GM12878 (cell line): ENCODE results near the gene ITPKA. TPM values are rescaled to one million over a fixed set of nuclear protein-coding genes. Genes with fewer than 3 reads are reported as not detected.

ENCODE experiments used
- ATAC-seq: fragments of 200-7000 bp; cut with Tn5 transposase; 3 replicates; pipeline ENCODE4 v1.9.1; 2020; ENCODE audit warnings: mild to moderate bottlenecking, moderate library complexity
- BruUV-seq: library from RNA; stranded (reverse); fragments of 400-500 nt; replicated peaks from 2 replicates; lab custom pipeline; 2021; lab: Mats Ljungman, UMichigan
- CTCF ChIA-PET: fragments of 300-600 bp; sonication (Branson Sonifier 250); formaldehyde crosslinking; extraction: SDS; loops from one replicate; lab custom pipeline; 2021; ENCODE audit warnings: inconsistent platforms; lab: Yijun Ruan, JAX
- POLR2A ChIA-PET: fragments of 350-600 bp; formaldehyde crosslinking; extraction: SDS; loops from one replicate; lab custom pipeline; 2021; ENCODE audit warnings: inconsistent platforms; lab: Charles Lee
- RAD21 ChIA-PET: fragments of 300-600 bp; sonication (Branson Sonifier 250); formaldehyde crosslinking; loops from one replicate; lab custom pipeline; 2023; ENCODE audit warnings: antibody characterized with exemption; ENCODE audit not compliant: unreplicated experiment; lab: Charles Lee
- SMC1A ChIA-PET: fragments of 300-600 bp; sonication (Branson Sonifier 250); formaldehyde crosslinking; loops from one replicate; lab custom pipeline; 2023; ENCODE audit not compliant: unreplicated experiment, uncharacterized antibody; lab: Charles Lee
- DNase-seq: peaks from one replicate; pipeline ENCODE4 v3.0.0-alpha.2; 2011; ENCODE audit warnings: low read depth, low spot score
- FAIRE-seq: peaks from 3 replicates; lab custom pipeline; 2011; peaks lifted over from hg19 to GRCh38; lab: Jason Lieb, UNC
- H2AFZ ChIP-seq: 2 replicates; pipeline ENCODE4 v1.6.0; 2011; ENCODE audit warnings: low read depth, low read length, control low read depth; ENCODE audit not compliant: control insufficient read depth
- H3K27ac ChIP-seq: 2 replicates; pipeline ENCODE4 v1.5.1; 2011; ENCODE audit warnings: control low read depth; ENCODE audit not compliant: control insufficient read depth, insufficient read depth
- H3K27me3 ChIP-seq, 2 experiments: replicated peaks in 1 of 2; 2 replicates each; pipeline versions ENCODE4 v1.6.0 to v1.6.1; 2011; ENCODE audit warnings: low read length in 1 of 2; ENCODE audit not compliant: control insufficient read depth in 2 of 2, insufficient read depth in 2 of 2
- H3K36me3 ChIP-seq, 2 experiments: 2 replicates each; pipeline ENCODE4 v1.5.1; 2011; ENCODE audit warnings: low read length in 1 of 2; ENCODE audit not compliant: control insufficient read depth in 2 of 2, insufficient read depth in 2 of 2
- H3K4me1 ChIP-seq: 2 replicates; pipeline ENCODE4 v1.6.1; 2011; ENCODE audit warnings: mild to moderate bottlenecking, low read length, moderate library complexity, mixed read lengths; ENCODE audit not compliant: control insufficient read depth, insufficient read depth
- H3K4me2 ChIP-seq: 2 replicates; pipeline ENCODE4 v1.6.0; 2011; ENCODE audit warnings: control low read depth; ENCODE audit not compliant: control insufficient read depth, insufficient read depth
- H3K4me3 ChIP-seq: fragments of 200-600 bp; sonication (generic); 2 replicates; pipeline ENCODE4 v1.5.1; 2016
- H3K79me2 ChIP-seq: 2 replicates; pipeline ENCODE4 v1.6.0; 2011; ENCODE audit warnings: low read length; ENCODE audit not compliant: control insufficient read depth, insufficient read depth
- H3K9ac ChIP-seq: 2 replicates; pipeline ENCODE4 v1.8.0; 2011; ENCODE audit warnings: low read length, control low read depth, mixed read lengths; ENCODE audit not compliant: control insufficient read depth, insufficient read depth
- H3K9me3 ChIP-seq: replicated peaks from 3 replicates; pipeline ENCODE4 v1.5.1; 2011; ENCODE audit warnings: mild to moderate bottlenecking, low read length; ENCODE audit not compliant: control insufficient read depth, insufficient read depth
- H4K20me1 ChIP-seq: 2 replicates; pipeline ENCODE4 v1.6.0; 2011; ENCODE audit not compliant: control insufficient read depth, insufficient read depth
- BCL11A ChIP-seq: IDR thresholded peaks from 2 replicates; pipeline ENCODE4 v1.6.1; 2011; ENCODE audit warnings: low read depth, low read length
- CREB1 ChIP-seq: IDR thresholded peaks from 2 replicates; pipeline ENCODE4 v1.6.1; 2012; ENCODE audit warnings: low read depth, mild to moderate bottlenecking, inconsistent platforms
- CREM ChIP-seq: IDR thresholded peaks from 2 replicates; pipeline ENCODE4 v1.6.1; 2014; ENCODE audit warnings: antibody characterized with exemption, low read depth
- EED ChIP-seq: sonication (generic); IDR thresholded peaks from 2 replicates; pipeline ENCODE4 v1.6.1; 2016; ENCODE audit warnings: antibody characterized with exemption, low read depth
- ETV6 ChIP-seq, 2 experiments: fragments of 450-650 bp in 1 of 2; IDR thresholded peaks in 1 of 2; conservative IDR thresholded peaks in 1 of 2; 2 replicates each; pipeline ENCODE4 v1.6.1; 2014; ENCODE audit warnings: antibody characterized with exemption in 1 of 2, borderline replicate concordance in 1 of 2, low read depth in 1 of 2, mild to moderate bottlenecking in 1 of 2, moderate library complexity in 1 of 2
- FOXM1 ChIP-seq: IDR thresholded peaks from 2 replicates; pipeline ENCODE4 v1.6.1; 2012; ENCODE audit warnings: low read depth, mild to moderate bottlenecking, inconsistent platforms, low read length, moderate library complexity
- GABPA ChIP-seq: IDR thresholded peaks from 2 replicates; pipeline ENCODE4 v1.6.1; 2014; ENCODE audit warnings: antibody characterized with exemption, low read depth, mild to moderate bottlenecking, inconsistent platforms
- IKZF1 ChIP-seq: fragments of 450-650 bp; conservative IDR thresholded peaks from 2 replicates; pipeline ENCODE4 v1.6.1; 2017; ENCODE audit warnings: antibody characterized with exemption, mild to moderate bottlenecking
- IKZF2 ChIP-seq, 2 experiments: fragments of 450-650 bp; IDR thresholded peaks; 2 replicates each; pipeline ENCODE4 v1.6.1; 2017; ENCODE audit warnings: mild to moderate bottlenecking in 2 of 2, moderate library complexity in 2 of 2
- IRF4 ChIP-seq: IDR thresholded peaks from 2 replicates; pipeline ENCODE4 v1.6.1; 2011; ENCODE audit warnings: low read depth, low read length
- JUNB ChIP-seq: IDR thresholded peaks from 2 replicates; pipeline ENCODE4 v1.6.1; 2016; ENCODE audit warnings: antibody characterized with exemption, mild to moderate bottlenecking
- MTA3 ChIP-seq: IDR thresholded peaks from 2 replicates; pipeline ENCODE4 v1.6.1; 2012; ENCODE audit warnings: low read length, inconsistent platforms, borderline replicate concordance
- NFIC ChIP-seq: IDR thresholded peaks from 2 replicates; pipeline ENCODE4 v1.6.1; 2012; ENCODE audit warnings: low read depth, mild to moderate bottlenecking, inconsistent platforms, low read length, moderate library complexity
- RUNX3 ChIP-seq: IDR thresholded peaks from 2 replicates; pipeline ENCODE4 v1.6.1; 2012; ENCODE audit warnings: low read length, inconsistent platforms
- SIN3A ChIP-seq: IDR thresholded peaks from 2 replicates; pipeline ENCODE4 v1.6.1; 2012; ENCODE audit warnings: low read depth, low read length, improper control_type of control experiment
- TCF12 ChIP-seq: IDR thresholded peaks from 2 replicates; pipeline ENCODE4 v1.6.1; 2011; ENCODE audit warnings: low read depth, mild to moderate bottlenecking, low read length
- ZNF274 ChIP-seq: IDR thresholded peaks from one replicate; pipeline ENCODE4 v1.8.0; 2011; ENCODE audit not compliant: insufficient read length, insufficient read depth
- WGBS: methylation state at CpG from one replicate; pipeline ENCODE4 v1.1.6; 2016; ENCODE audit warnings: low lambda C conversion rate; ENCODE audit not compliant: insufficient replicate concordance, insufficient coverage; ENCODE audit errors: missing lambda C conversion rate; 5-methylcytosine and 5-hydroxymethylcytosine counted together
- in situ Hi-C: fragments of 300-500 bp; cut with MboI; formaldehyde crosslinking; loops from 9 replicates; pipeline ENCODE4 v1.14.3; 2018; ENCODE audit warnings: mixed read lengths
- intact Hi-C: fragments of 100-400 bp; cut with micrococcal nuclease; formaldehyde crosslinking; loops from one replicate; pipeline ENCODE4 v1.14.2; 2022; ENCODE audit not compliant: unreplicated experiment
- polyA plus RNA-seq, 11 experiments: library from polyadenylated mRNA; depleted of rRNA in 4 of 11; unstranded in 6 of 11; stranded (reverse) in 5 of 11; fragments of >200 nt; fragmentation: Nextera tagmentation in 4 of 11; fragmentation: Illumina TruSeq in 1 of 11; extraction: Ambion mirVana in 4 of 11; extraction: Trizol in 1 of 11; gene quantifications; 1 replicate in 1 of 11; 2 replicates in 10 of 11; pipeline versions ENCODE4 v1.2.1 to v1.2.3, GENCODE V29; 2011 to 2016; ENCODE audit warnings: inconsistent platforms in 2 of 11, missing spikeins in 2 of 11, low read depth in 1 of 11
- total RNA-seq, 4 experiments: library from RNA; depleted of rRNA in 3 of 4; stranded (reverse); fragments of >200 nt in 3 of 4; fragmentation: Illumina TruSeq in 1 of 4; extraction: Trizol in 1 of 4; gene quantifications; 2 replicates each; pipeline versions ENCODE4 v1.2.1 to v1.2.3, GENCODE V29; 2013 to 2021
- TF ChIP-seq, protein P1 (sequence below): fragments of 450-650 bp; formaldehyde crosslinking; IDR thresholded peaks from 2 replicates; pipeline ENCODE4 v1.4.0; 2022; ENCODE audit warnings: mild to moderate bottlenecking, moderate library complexity

Gene ITPKA
- total and polyA plus RNA-seq, 10 of the 15 experiments (the other 5 are each of a cell fraction or from before 2014, with no cell fraction given) = 0.04 to 1.5 (median 0.49) TPM; not detected in 1

GRCh38 chr15:41489641-41490040 lies 4.0 kb upstream of the ITPKA start:
- POLR2A ChIA-PET = no interaction called here
- intact Hi-C loops (no loop called here), in situ Hi-C loops (no loop called here)

DNA sequence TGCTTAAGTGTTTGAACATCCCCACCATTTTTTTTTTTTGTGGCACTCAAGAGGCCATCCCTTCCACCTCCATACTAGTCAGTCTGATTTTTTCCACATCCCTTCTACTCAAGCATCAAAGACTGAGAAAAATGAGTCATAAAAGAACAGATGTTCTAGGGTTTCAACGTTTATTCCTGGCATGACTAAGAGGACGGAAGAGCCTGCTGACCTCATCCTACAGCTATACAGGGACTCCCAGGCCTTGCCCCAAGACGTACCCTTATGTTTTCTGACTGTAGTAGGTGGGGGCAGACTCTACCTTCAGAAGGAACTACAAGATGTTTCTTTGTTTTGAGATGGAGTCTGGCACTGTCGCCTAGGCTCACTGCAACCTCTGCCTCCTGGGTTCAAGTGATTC lies 3.3 kb upstream of the ITPKA start:
- POLR2A ChIA-PET = no interaction called here
- Histone ChIP-seq H3K4me3 (no peak overlapping the region), H3K27ac (no peak overlapping the region), H4K20me1 (no peaks in the 10 kb centered on the region), H2AFZ (no peak overlapping the region), H3K9me3 (no peaks in the 10 kb centered on the region), H3K9ac (no peak overlapping the region), H3K4me2 (peak overlapping the region; percentile 35; the same call in 1 of the 2 replicates), H3K79me2 (no peaks in the 10 kb centered on the region), H3K4me1 (peaks cover 29% of the 10 kb centered on the region), H3K27me3 (peaks cover 7 to 8% of the 10 kb centered on the region in 2 experiments; a peak in 3 of 4 replicates), H3K36me3 (no peaks in the 10 kb centered on the region)
- no TSS peak for BruUV-seq
- SMC1A ChIA-PET = no interaction called here
- peak; percentile 57 for ATAC-seq
- CTCF ChIA-PET = no interaction called here
- in situ Hi-C loops = no loop called here
- FAIRE-seq = peak; percentile 78
- 18% methylated on average over 4 of the region's 4 CpGs for whole genome bisulfite sequencing
- RAD21 ChIA-PET = no interaction called here
- intact Hi-C loops = no loop called here
- peak; percentile 56 for DNase-seq
- TF ChIP-seq MTA3 (peak; percentile 56; the same call in 1 of the 2 replicates), IKZF1 (peak; percentile 33; the same call in 1 of the 2 replicates), CREB1 (peak; percentile 79), IKZF2 (IDR thresholded peaks at IDR 0.05) (peak; percentile 42 to 58; a peak in 3 of 4 replicates), FOXM1 (peak; percentile 54; the same call in 1 of the 2 replicates), CREM (peak; percentile 70; the same call in 1 of the 2 replicates), GABPA (peak; percentile 63), TCF12 (0 out of 2 replicates have a peak, but pooled peaks have one; percentile 32), ETV6 (conservative IDR thresholded peaks at IDR 0.05 in 1 of 2, IDR thresholded peaks at IDR 0.05 in 1 of 2; ENCODE audit: borderline replicate concordance in 1 of 2, low read depth in 1 of 2) (peak in 1 of 2 experiments; percentile 77; a peak in 2 of 4 replicates), JUNB (peak; percentile 94), IRF4 (peak; percentile 68; the same call in 1 of the 2 replicates), RUNX3 (peak; percentile 69), NFIC (peak; percentile 81; the same call in 1 of the 2 replicates), EED (peak; percentile 87), ZNF274 (no peak)
- TF ChIP-seq, protein P1, sequence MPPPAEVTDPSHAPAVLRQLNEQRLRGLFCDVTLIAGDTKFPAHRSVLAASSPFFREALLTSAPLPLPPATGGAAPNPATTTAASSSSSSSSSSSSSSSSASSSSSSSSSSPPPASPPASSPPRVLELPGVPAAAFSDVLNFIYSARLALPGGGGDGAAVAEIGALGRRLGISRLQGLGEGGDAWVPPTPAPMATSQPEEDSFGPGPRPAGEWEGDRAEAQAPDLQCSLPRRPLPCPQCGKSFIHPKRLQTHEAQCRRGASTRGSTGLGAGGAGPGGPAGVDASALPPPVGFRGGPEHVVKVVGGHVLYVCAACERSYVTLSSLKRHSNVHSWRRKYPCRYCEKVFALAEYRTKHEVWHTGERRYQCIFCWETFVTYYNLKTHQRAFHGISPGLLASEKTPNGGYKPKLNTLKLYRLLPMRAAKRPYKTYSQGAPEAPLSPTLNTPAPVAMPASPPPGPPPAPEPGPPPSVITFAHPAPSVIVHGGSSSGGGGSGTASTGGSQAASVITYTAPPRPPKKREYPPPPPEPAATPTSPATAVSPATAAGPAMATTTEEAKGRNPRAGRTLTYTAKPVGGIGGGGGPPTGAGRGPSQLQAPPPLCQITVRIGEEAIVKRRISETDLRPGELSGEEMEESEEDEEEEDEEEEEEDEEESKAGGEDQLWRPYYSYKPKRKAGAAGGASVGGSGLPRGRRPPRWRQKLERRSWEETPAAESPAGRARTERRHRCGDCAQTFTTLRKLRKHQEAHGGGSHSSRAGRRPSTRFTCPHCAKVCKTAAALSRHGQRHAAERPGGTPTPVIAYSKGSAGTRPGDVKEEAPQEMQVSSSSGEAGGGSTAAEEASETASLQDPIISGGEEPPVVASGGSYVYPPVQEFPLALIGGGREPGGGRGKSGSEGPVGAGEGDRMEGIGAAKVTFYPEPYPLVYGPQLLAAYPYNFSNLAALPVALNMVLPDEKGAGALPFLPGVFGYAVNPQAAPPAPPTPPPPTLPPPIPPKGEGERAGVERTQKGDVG (CRISPR knock-in tag) = no peak

More at GRCh38 chr15:41489641-41490040, 4.0 kb upstream of the ITPKA start:
- Histone ChIP-seq H3K4me2 (no peak overlapping the region), H2AFZ (no peak overlapping the region), H3K36me3 (no peaks in the 10 kb centered on the region), H3K9me3 (no peaks in the 10 kb centered on the region), H3K4me1 (peaks cover 26% of the 10 kb centered on the region), H3K4me3 (no peak overlapping the region), H3K27me3 (peaks cover 2 to 4% of the 10 kb centered on the region in 2 experiments; a peak in 3 of 4 replicates), H3K27ac (no peak overlapping the region), H3K79me2 (no peaks in the 10 kb centered on the region), H4K20me1 (no peaks in the 10 kb centered on the region), H3K9ac (no peak overlapping the region)
- no peak for ATAC-seq
- no peak for TF ChIP-seq BCL11A
- TF ChIP-seq SIN3A = no peak
- peak; percentile 61 for FAIRE-seq
- no TSS peak for BruUV-seq
- DNase-seq = no peak
- ChIA-PET CTCF (no interaction called here), SMC1A (no interaction called here), RAD21 (no interaction called here)
- WGBS = 100% methylated on average over 2 of the region's 2 CpGs
